GM12878 (cell line): ENCODE data around the gene MRAS. TPM values are rescaled to one million over a fixed set of nuclear protein-coding genes. Genes with fewer than 3 reads are reported as not detected.

Experiments used
- ATAC-seq: fragments of 200-7000 bp; cut with Tn5 transposase; 3 replicates; pipeline ENCODE4 v1.9.1; 2020; ENCODE audit warnings: mild to moderate bottlenecking, moderate library complexity
- BruUV-seq: library from RNA; stranded (reverse); fragments of 400-500 nt; replicated peaks from 2 replicates; lab custom pipeline; 2021; lab: Mats Ljungman, UMichigan
- CTCF ChIA-PET: fragments of 300-600 bp; sonication (Branson Sonifier 250); formaldehyde crosslinking; extraction: SDS; loops from one replicate; lab custom pipeline; 2021; ENCODE audit warnings: inconsistent platforms; lab: Yijun Ruan, JAX
- POLR2A ChIA-PET: fragments of 350-600 bp; formaldehyde crosslinking; extraction: SDS; loops from one replicate; lab custom pipeline; 2021; ENCODE audit warnings: inconsistent platforms; lab: Charles Lee
- RAD21 ChIA-PET: fragments of 300-600 bp; sonication (Branson Sonifier 250); formaldehyde crosslinking; loops from one replicate; lab custom pipeline; 2023; ENCODE audit warnings: antibody characterized with exemption; ENCODE audit not compliant: unreplicated experiment; lab: Charles Lee
- SMC1A ChIA-PET: fragments of 300-600 bp; sonication (Branson Sonifier 250); formaldehyde crosslinking; loops from one replicate; lab custom pipeline; 2023; ENCODE audit not compliant: unreplicated experiment, uncharacterized antibody; lab: Charles Lee
- DNase-seq: peaks from one replicate; pipeline ENCODE4 v3.0.0-alpha.2; 2011; ENCODE audit warnings: low read depth, low spot score
- FAIRE-seq: peaks from 3 replicates; lab custom pipeline; 2011; peaks lifted over from hg19 to GRCh38; lab: Jason Lieb, UNC
- H2AFZ ChIP-seq: 2 replicates; pipeline ENCODE4 v1.6.0; 2011; ENCODE audit warnings: low read depth, low read length, control low read depth; ENCODE audit not compliant: control insufficient read depth
- H3K27ac ChIP-seq: 2 replicates; pipeline ENCODE4 v1.5.1; 2011; ENCODE audit warnings: control low read depth; ENCODE audit not compliant: control insufficient read depth, insufficient read depth
- H3K27me3 ChIP-seq, 2 experiments: replicated peaks in 1 of 2; 2 replicates each; pipeline versions ENCODE4 v1.6.0 to v1.6.1; 2011; ENCODE audit warnings: low read length in 1 of 2; ENCODE audit not compliant: control insufficient read depth in 2 of 2, insufficient read depth in 2 of 2
- H3K36me3 ChIP-seq, 2 experiments: 2 replicates each; pipeline ENCODE4 v1.5.1; 2011; ENCODE audit warnings: low read length in 1 of 2; ENCODE audit not compliant: control insufficient read depth in 2 of 2, insufficient read depth in 2 of 2
- H3K4me1 ChIP-seq: 2 replicates; pipeline ENCODE4 v1.6.1; 2011; ENCODE audit warnings: mild to moderate bottlenecking, low read length, moderate library complexity, mixed read lengths; ENCODE audit not compliant: control insufficient read depth, insufficient read depth
- H3K4me2 ChIP-seq: 2 replicates; pipeline ENCODE4 v1.6.0; 2011; ENCODE audit warnings: control low read depth; ENCODE audit not compliant: control insufficient read depth, insufficient read depth
- H3K4me3 ChIP-seq: fragments of 200-600 bp; sonication (generic); 2 replicates; pipeline ENCODE4 v1.5.1; 2016
- H3K79me2 ChIP-seq: 2 replicates; pipeline ENCODE4 v1.6.0; 2011; ENCODE audit warnings: low read length; ENCODE audit not compliant: control insufficient read depth, insufficient read depth
- H3K9ac ChIP-seq: 2 replicates; pipeline ENCODE4 v1.8.0; 2011; ENCODE audit warnings: low read length, control low read depth, mixed read lengths; ENCODE audit not compliant: control insufficient read depth, insufficient read depth
- H3K9me3 ChIP-seq: replicated peaks from 3 replicates; pipeline ENCODE4 v1.5.1; 2011; ENCODE audit warnings: mild to moderate bottlenecking, low read length; ENCODE audit not compliant: control insufficient read depth, insufficient read depth
- H4K20me1 ChIP-seq: 2 replicates; pipeline ENCODE4 v1.6.0; 2011; ENCODE audit not compliant: control insufficient read depth, insufficient read depth
- BCL3 ChIP-seq: IDR thresholded peaks from 2 replicates; pipeline ENCODE4 v1.6.1; 2011; ENCODE audit warnings: borderline replicate concordance, low read depth, mild to moderate bottlenecking, moderate library complexity, low read length; ENCODE audit not compliant: insufficient read depth, poor library complexity, severe bottlenecking
- BRCA1 ChIP-seq: IDR thresholded peaks from 2 replicates; pipeline ENCODE4 v1.6.1; 2011; ENCODE audit warnings: low read depth, low read length, improper control_type of control experiment
- CBX5 ChIP-seq: sonication (generic); IDR thresholded peaks from 2 replicates; pipeline ENCODE4 v1.6.1; 2016; ENCODE audit warnings: low read depth, moderate library complexity, mild to moderate bottlenecking, inconsistent platforms
- DPF2 ChIP-seq: fragments of 450-650 bp; IDR thresholded peaks from 2 replicates; pipeline ENCODE4 v1.6.1; 2017; ENCODE audit warnings: mild to moderate bottlenecking
- EZH2 ChIP-seq: IDR thresholded peaks from 2 replicates; pipeline ENCODE4 v1.6.1; 2012; ENCODE audit warnings: low read depth, mild to moderate bottlenecking, control low read depth, inconsistent platforms, low read length, borderline replicate concordance; ENCODE audit not compliant: control insufficient read depth
- GABPA ChIP-seq: IDR thresholded peaks from 2 replicates; pipeline ENCODE4 v1.6.1; 2014; ENCODE audit warnings: antibody characterized with exemption, low read depth, mild to moderate bottlenecking, inconsistent platforms
- HCFC1 ChIP-seq: fragments of 150-350 bp; IDR thresholded peaks from 2 replicates; pipeline ENCODE4 v1.6.1; 2014; ENCODE audit warnings: low read length
- NRF1 ChIP-seq: conservative IDR thresholded peaks from 2 replicates; pipeline ENCODE4 v1.6.1; 2011; ENCODE audit warnings: mild to moderate bottlenecking, low read depth, low read length, improper control_type of control experiment
- RAD51 ChIP-seq: fragments of 450-650 bp; IDR thresholded peaks from 2 replicates; pipeline ENCODE4 v1.6.1; 2016; ENCODE audit warnings: moderate library complexity, mild to moderate bottlenecking, inconsistent platforms
- SIN3A ChIP-seq: IDR thresholded peaks from 2 replicates; pipeline ENCODE4 v1.6.1; 2012; ENCODE audit warnings: low read depth, low read length, improper control_type of control experiment
- SIX5 ChIP-seq: IDR thresholded peaks from 2 replicates; pipeline ENCODE4 v1.6.1; 2011; ENCODE audit warnings: mild to moderate bottlenecking, low read depth, low read length, moderate library complexity; ENCODE audit not compliant: severe bottlenecking
- SP1 ChIP-seq: IDR thresholded peaks from one replicate; pipeline ENCODE4 v1.6.1; 2011; ENCODE audit warnings: low read depth, low read length
- TBL1XR1 ChIP-seq: IDR thresholded peaks from 2 replicates; pipeline ENCODE4 v1.6.1; 2012; ENCODE audit warnings: low read depth, low read length, improper control_type of control experiment
- ZBED1 ChIP-seq: IDR thresholded peaks from 2 replicates; pipeline ENCODE4 v1.6.1; 2016; ENCODE audit warnings: borderline replicate concordance
- ZNF687 ChIP-seq: fragments of 450-650 bp; IDR thresholded peaks from 2 replicates; pipeline ENCODE4 v1.6.1; 2017; ENCODE audit warnings: mild to moderate bottlenecking, moderate library complexity
- WGBS: methylation state at CpG from one replicate; pipeline ENCODE4 v1.1.6; 2016; ENCODE audit warnings: low lambda C conversion rate; ENCODE audit not compliant: insufficient replicate concordance, insufficient coverage; ENCODE audit errors: missing lambda C conversion rate; 5-methylcytosine and 5-hydroxymethylcytosine counted together
- in situ Hi-C: fragments of 300-500 bp; cut with MboI; formaldehyde crosslinking; loops from 9 replicates; pipeline ENCODE4 v1.14.3; 2018; ENCODE audit warnings: mixed read lengths
- intact Hi-C: fragments of 100-400 bp; cut with micrococcal nuclease; formaldehyde crosslinking; loops from one replicate; pipeline ENCODE4 v1.14.2; 2022; ENCODE audit not compliant: unreplicated experiment
- polyA plus RNA-seq, 11 experiments: library from polyadenylated mRNA; depleted of rRNA in 4 of 11; unstranded in 6 of 11; stranded (reverse) in 5 of 11; fragments of >200 nt; fragmentation: Nextera tagmentation in 4 of 11; fragmentation: Illumina TruSeq in 1 of 11; extraction: Ambion mirVana in 4 of 11; extraction: Trizol in 1 of 11; gene quantifications; 1 replicate in 1 of 11; 2 replicates in 10 of 11; pipeline versions ENCODE4 v1.2.1 to v1.2.3, GENCODE V29; 2011 to 2016; ENCODE audit warnings: inconsistent platforms in 2 of 11, missing spikeins in 2 of 11, low read depth in 1 of 11
- total RNA-seq, 4 experiments: library from RNA; depleted of rRNA in 3 of 4; stranded (reverse); fragments of >200 nt in 3 of 4; fragmentation: Illumina TruSeq in 1 of 4; extraction: Trizol in 1 of 4; gene quantifications; 2 replicates each; pipeline versions ENCODE4 v1.2.1 to v1.2.3, GENCODE V29; 2013 to 2021

Gene MRAS
- total and polyA plus RNA-seq, 10 of the 15 experiments (the other 5 are each of a cell fraction or from before 2014, with no cell fraction given): 0.01 to 0.44 (median 0.17) TPM; not detected in 6

GRCh38 chr3:138356730-138357405 lies 8.5 kb downstream of the MRAS start (continued):
- TF ChIP-seq BCL3: no peak

GRCh38 chr3:138359148-138359918 lies 11.0 kb downstream of the MRAS start:
- Histone ChIP-seq H3K9me3 (no peaks in the 10 kb centered on the region), H3K4me2 (no peak overlapping the region), H3K4me1 (no peaks in the 10 kb centered on the region), H3K9ac (no peak overlapping the region), H3K27ac (no peak overlapping the region), H3K27me3 (peaks cover 2 to 7% of the 10 kb centered on the region in 2 experiments; a peak in 3 of 4 replicates), H2AFZ (no peak overlapping the region), H3K4me3 (no peak overlapping the region), H3K36me3 (no peaks in the 10 kb centered on the region), H4K20me1 (peaks cover 2% of the 10 kb centered on the region; the same call in 1 of the 2 replicates), H3K79me2 (no peaks in the 10 kb centered on the region)
- BruUV-seq: no TSS peak
- RAD21 ChIA-PET: no interaction called here
- CTCF ChIA-PET: no interaction called here
- intact Hi-C loops: no loop called here
- no peak for FAIRE-seq
- SMC1A ChIA-PET: no interaction called here
- in situ Hi-C loops: no loop called here
- 30% methylated on average over 7 of the region's 7 CpGs for WGBS
- no peak for ATAC-seq
- POLR2A ChIA-PET: no interaction called here
- no peak for DNase-seq
- TF ChIP-seq SP1: no peak
- no peak for TF ChIP-seq SIX5
- TF ChIP-seq HCFC1: no peak
- no peak for TF ChIP-seq TBL1XR1
- TF ChIP-seq BRCA1: no peak
- TF ChIP-seq NRF1: no peak
- no peak for TF ChIP-seq RAD51
- no peak for TF ChIP-seq CBX5
- TF ChIP-seq GABPA: no peak
- no peak for TF ChIP-seq EZH2
- no peak for TF ChIP-seq SIN3A
- TF ChIP-seq ZNF687: no peak
- no peak for TF ChIP-seq ZBED1
- no peak for TF ChIP-seq DPF2
